H9 (cell line): ENCODE results near the gene INPP5A. TPM values are rescaled to one million over a fixed set of nuclear protein-coding genes. Genes with fewer than 3 reads are reported as not detected.

Experiments
- DNase-seq: peaks from one replicate; pipeline ENCODE4 v3.0.0-alpha.2; 2017
- H2AFZ ChIP-seq: one replicate; pipeline ENCODE4 v1.6.1; 2013; ENCODE audit warnings: mild to moderate bottlenecking, low read length, control low read depth, moderate library complexity
- H2AK5ac ChIP-seq: 2 replicates; pipeline ENCODE4 v1.6.1; 2013; ENCODE audit warnings: low read length, control low read depth, mixed read lengths; ENCODE audit not compliant: insufficient read length
- H2BK120ac ChIP-seq: one replicate; pipeline ENCODE4 v1.6.1; 2013; ENCODE audit warnings: low read depth, mild to moderate bottlenecking, low read length, control low read depth, inconsistent platforms; ENCODE audit not compliant: poor library complexity, severe bottlenecking
- H2BK12ac ChIP-seq: 2 replicates; pipeline ENCODE4 v1.6.1; 2013; ENCODE audit warnings: low read length, control low read depth, mixed read lengths, low read depth; ENCODE audit not compliant: insufficient read length
- H2BK15ac ChIP-seq: 2 replicates; pipeline ENCODE4 v1.6.1; 2013; ENCODE audit warnings: low read depth, low read length, control low read depth
- H2BK20ac ChIP-seq: one replicate; pipeline ENCODE4 v1.6.1; 2013; ENCODE audit warnings: low read depth, mild to moderate bottlenecking, low read length, control low read depth, inconsistent platforms; ENCODE audit not compliant: poor library complexity, severe bottlenecking
- H2BK5ac ChIP-seq: 2 replicates; pipeline ENCODE4 v1.6.1; 2013; ENCODE audit warnings: low read length, control low read depth, mixed read lengths; ENCODE audit not compliant: insufficient read length
- H3K14ac ChIP-seq: 2 replicates; pipeline ENCODE4 v1.6.1; 2013; ENCODE audit warnings: low read length, control low read depth; ENCODE audit not compliant: insufficient read depth
- H3K18ac ChIP-seq: 2 replicates; pipeline ENCODE4 v1.6.1; 2013; ENCODE audit warnings: low read depth, mild to moderate bottlenecking, mixed read lengths, low read length, control low read depth; ENCODE audit not compliant: insufficient read length
- H3K23ac ChIP-seq: 2 replicates; pipeline ENCODE4 v1.6.1; 2013; ENCODE audit warnings: low read length, control low read depth, mixed read lengths, low read depth; ENCODE audit not compliant: insufficient read length
- H3K23me2 ChIP-seq: 2 replicates; pipeline ENCODE4 v1.6.1; 2013; ENCODE audit warnings: low read depth, mild to moderate bottlenecking, mixed read lengths, low read length, control low read depth; ENCODE audit not compliant: insufficient read length, poor library complexity, severe bottlenecking
- H3K27ac ChIP-seq: 2 replicates; pipeline ENCODE4 v1.5.1; 2013; ENCODE audit warnings: low read length, control low read depth, mixed read lengths, low read depth; ENCODE audit not compliant: insufficient read length
- H3K27me3 ChIP-seq: 2 replicates; pipeline ENCODE4 v1.6.1; 2013; ENCODE audit warnings: low read length, control low read depth, inconsistent platforms; ENCODE audit not compliant: insufficient read depth
- H3K4ac ChIP-seq: 2 replicates; pipeline ENCODE4 v1.6.1; 2013; ENCODE audit warnings: low read depth, mild to moderate bottlenecking, control low read depth, inconsistent platforms, low read length, moderate library complexity
- H3K4me1 ChIP-seq: 2 replicates; pipeline ENCODE4 v1.6.1; 2013; ENCODE audit warnings: low read length, control low read depth, inconsistent platforms; ENCODE audit not compliant: insufficient read depth
- H3K4me2 ChIP-seq: 2 replicates; pipeline ENCODE4 v1.6.1; 2013; ENCODE audit warnings: low read length, control low read depth, mixed read lengths; ENCODE audit not compliant: insufficient read length, insufficient read depth
- H3K56ac ChIP-seq: 2 replicates; pipeline ENCODE4 v1.6.1; 2013; ENCODE audit warnings: low read depth, mild to moderate bottlenecking, mixed read lengths, low read length, control low read depth; ENCODE audit not compliant: insufficient read length
- H3K79me1 ChIP-seq: 2 replicates; pipeline ENCODE4 v1.6.1; 2013; ENCODE audit warnings: low read depth, mild to moderate bottlenecking, moderate library complexity, low read length, control low read depth, inconsistent platforms; ENCODE audit not compliant: insufficient read depth, poor library complexity, severe bottlenecking
- H3K79me2 ChIP-seq: 2 replicates; pipeline ENCODE4 v1.6.1; 2013; ENCODE audit warnings: low read length, control low read depth, inconsistent platforms; ENCODE audit not compliant: insufficient read depth
- H3K9ac ChIP-seq: 2 replicates; pipeline ENCODE4 v1.6.1; 2013; ENCODE audit warnings: low read length, control low read depth, mixed read lengths; ENCODE audit not compliant: insufficient read length; ENCODE audit errors: extremely low read depth
- H3K9me3 ChIP-seq: one replicate; pipeline ENCODE4 v1.6.1; 2013; ENCODE audit warnings: low read depth, low read length, inconsistent platforms; ENCODE audit not compliant: control insufficient read depth
- H3T11ph ChIP-seq: one replicate; pipeline ENCODE4 v1.6.1; 2013; ENCODE audit warnings: mild to moderate bottlenecking, low read length, control low read depth, inconsistent platforms
- H4K20me1 ChIP-seq: one replicate; pipeline ENCODE4 v1.6.1; 2013; ENCODE audit not compliant: control insufficient read depth, insufficient read length, insufficient read depth
- H4K5ac ChIP-seq: 2 replicates; pipeline ENCODE4 v1.6.1; 2013; ENCODE audit warnings: low read depth, mild to moderate bottlenecking, mixed read lengths, low read length, control low read depth; ENCODE audit not compliant: insufficient read length
- H4K8ac ChIP-seq: replicated peaks from 2 replicates; pipeline ENCODE4 v1.6.1; 2013; ENCODE audit warnings: low read length, control low read depth, mixed read lengths, low read depth; ENCODE audit not compliant: insufficient read length
- H4K91ac ChIP-seq: 2 replicates; pipeline ENCODE4 v1.6.1; 2013; ENCODE audit warnings: low read depth, mild to moderate bottlenecking, moderate library complexity, mixed read lengths, low read length, control low read depth; ENCODE audit not compliant: insufficient read length
- H3K27ac Mint-ChIP-seq, 3 experiments: 2 replicates in 2 of 3; 3 replicates in 1 of 3; pipeline ENCODE4 v1.8.0; 2020 to 2021; ENCODE audit warnings: mixed read lengths in 3 of 3, mild to moderate bottlenecking in 1 of 3, moderate library complexity in 1 of 3
- H3K27me3 Mint-ChIP-seq: 2 replicates; pipeline ENCODE4 v1.8.0; 2021; ENCODE audit warnings: low read depth, mild to moderate bottlenecking, moderate library complexity, mixed read lengths
- H3K36me3 Mint-ChIP-seq, 3 experiments: 2 replicates in 2 of 3; 3 replicates in 1 of 3; pipeline ENCODE4 v1.8.0; 2020 to 2021; ENCODE audit warnings: low read depth in 3 of 3, mixed read lengths in 3 of 3; ENCODE audit not compliant: insufficient read depth in 1 of 3
- H3K4me1 Mint-ChIP-seq, 2 experiments: 2 replicates each; pipeline ENCODE4 v1.8.0; 2020; ENCODE audit warnings: mixed read lengths in 2 of 2
- H3K4me3 Mint-ChIP-seq, 2 experiments: 2 replicates in 1 of 2; 3 replicates in 1 of 2; pipeline ENCODE4 v1.8.0; 2020 to 2021; ENCODE audit warnings: mild to moderate bottlenecking in 2 of 2, mixed read lengths in 2 of 2, moderate library complexity in 1 of 2
- H3K9me3 Mint-ChIP-seq, 2 experiments: 2 replicates in 1 of 2; 3 replicates in 1 of 2; pipeline ENCODE4 v1.8.0; 2020; ENCODE audit warnings: mild to moderate bottlenecking in 2 of 2, mixed read lengths in 2 of 2, moderate library complexity in 1 of 2
- WGBS: extraction: QIAGEN DNeasy Blood & Tissue Kit; methylation state at CpG from one replicate; pipeline ENCODE4 v1.1.7; 2013; ENCODE audit warnings: missing lambda C conversion rate, low lambda C conversion rate, mixed read lengths; ENCODE audit not compliant: insufficient read length; ENCODE audit errors: extremely low coverage; 5-methylcytosine and 5-hydroxymethylcytosine counted together
- total RNA-seq: library from RNA; stranded (reverse); gene quantifications from 2 replicates; pipeline ENCODE4 v1.2.1, GENCODE V29; 2021
- TF ChIP-seq, protein P1 (sequence below): fragments of 200-600 bp; sonication (generic); conservative IDR thresholded peaks from 3 replicates; pipeline ENCODE4 v1.8.0; 2021; ENCODE audit warnings: antibody characterized with exemption, mild to moderate bottlenecking

Gene INPP5A
- total RNA-seq, 1 experiment from 2014 or later: 17.7 TPM

DNA sequence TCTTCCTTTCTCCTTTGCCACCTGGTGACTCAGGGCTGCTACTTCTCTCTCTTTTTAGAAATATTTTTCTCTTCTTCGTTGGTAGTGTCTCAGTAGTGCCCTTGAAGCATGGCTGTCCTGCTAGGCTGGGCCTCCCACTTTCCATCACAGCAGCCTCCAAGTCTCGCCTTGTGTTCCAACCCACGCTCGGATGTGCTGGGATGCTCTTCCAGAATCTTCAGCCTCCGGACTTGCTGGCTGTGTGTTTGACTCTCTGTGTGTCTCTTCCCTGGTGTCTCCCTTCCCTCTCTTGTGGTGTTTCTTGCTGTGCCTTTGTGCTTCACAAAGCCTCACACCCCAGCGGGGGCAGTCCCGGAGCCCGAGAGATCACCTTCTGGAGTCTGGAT is 100.5 kb downstream of the INPP5A start:
- TF ChIP-seq, protein P1, sequence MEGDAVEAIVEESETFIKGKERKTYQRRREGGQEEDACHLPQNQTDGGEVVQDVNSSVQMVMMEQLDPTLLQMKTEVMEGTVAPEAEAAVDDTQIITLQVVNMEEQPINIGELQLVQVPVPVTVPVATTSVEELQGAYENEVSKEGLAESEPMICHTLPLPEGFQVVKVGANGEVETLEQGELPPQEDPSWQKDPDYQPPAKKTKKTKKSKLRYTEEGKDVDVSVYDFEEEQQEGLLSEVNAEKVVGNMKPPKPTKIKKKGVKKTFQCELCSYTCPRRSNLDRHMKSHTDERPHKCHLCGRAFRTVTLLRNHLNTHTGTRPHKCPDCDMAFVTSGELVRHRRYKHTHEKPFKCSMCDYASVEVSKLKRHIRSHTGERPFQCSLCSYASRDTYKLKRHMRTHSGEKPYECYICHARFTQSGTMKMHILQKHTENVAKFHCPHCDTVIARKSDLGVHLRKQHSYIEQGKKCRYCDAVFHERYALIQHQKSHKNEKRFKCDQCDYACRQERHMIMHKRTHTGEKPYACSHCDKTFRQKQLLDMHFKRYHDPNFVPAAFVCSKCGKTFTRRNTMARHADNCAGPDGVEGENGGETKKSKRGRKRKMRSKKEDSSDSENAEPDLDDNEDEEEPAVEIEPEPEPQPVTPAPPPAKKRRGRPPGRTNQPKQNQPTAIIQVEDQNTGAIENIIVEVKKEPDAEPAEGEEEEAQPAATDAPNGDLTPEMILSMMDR: no peak
- H3K9ac ChIP-seq: no peak overlapping the region
- no peaks in the 10 kb centered on the region for H3K79me1 ChIP-seq
- H3T11ph ChIP-seq: no peak overlapping the region
- H3K27ac ChIP-seq: no peak overlapping the region
- H4K8ac ChIP-seq: no peak overlapping the region
- no peaks in the 10 kb centered on the region for H3K79me2 ChIP-seq
- WGBS: no CpG with 5 or more reads among the region's 8 CpGs
- no peak overlapping the region for H2AFZ ChIP-seq
- no peak overlapping the region for H3K18ac ChIP-seq
- H3K9me3 ChIP-seq: no peaks in the 10 kb centered on the region
- no peak overlapping the region for H2AK5ac ChIP-seq
- Mint-ChIP-seq H3K9me3 (peaks cover 7 to 11% of the 10 kb centered on the region in 2 experiments; a peak in 3 of 5 replicates), H3K4me3 (no peak overlapping the region), H3K36me3 (no peaks in the 10 kb centered on the region), H3K27ac (no peak overlapping the region), H3K4me1 (peaks cover 10 to 15% of the 10 kb centered on the region in 2 experiments), H3K27me3 (peaks cover 8% of the 10 kb centered on the region)
- no peaks in the 10 kb centered on the region for H4K20me1 ChIP-seq
- no peak overlapping the region for H4K91ac ChIP-seq
- H2BK20ac ChIP-seq: no peak overlapping the region
- no peak overlapping the region for H2BK120ac ChIP-seq
- no peaks in the 10 kb centered on the region; the same call in 1 of the 2 replicates for H3K4me1 ChIP-seq
- no peaks in the 10 kb centered on the region for H3K27me3 ChIP-seq
- H3K14ac ChIP-seq: no peak overlapping the region
- no peak overlapping the region for H3K56ac ChIP-seq
- DNase-seq: no peak
- H2BK15ac ChIP-seq: no peak overlapping the region
- no peak overlapping the region for H4K5ac ChIP-seq
- no peak overlapping the region for H3K23ac ChIP-seq
- no peak overlapping the region for H2BK5ac ChIP-seq
- no peak overlapping the region for H3K4me2 ChIP-seq
- H2BK12ac ChIP-seq: no peak overlapping the region
- H3K4ac ChIP-seq: no peak overlapping the region
- H3K23me2 ChIP-seq: no peaks in the 10 kb centered on the region
